GM12878 (cell line): ENCODE data around the gene NCAM2. TPM values are rescaled to one million over a fixed set of nuclear protein-coding genes. Genes with fewer than 3 reads are reported as not detected.

ENCODE experiments used
- ATAC-seq: fragments of 200-7000 bp; cut with Tn5 transposase; 3 replicates; pipeline ENCODE4 v1.9.1; 2020; ENCODE audit warnings: mild to moderate bottlenecking, moderate library complexity
- BruUV-seq: library from RNA; stranded (reverse); fragments of 400-500 nt; replicated peaks from 2 replicates; lab custom pipeline; 2021; lab: Mats Ljungman, UMichigan
- CTCF ChIA-PET: fragments of 300-600 bp; sonication (Branson Sonifier 250); formaldehyde crosslinking; extraction: SDS; loops from one replicate; lab custom pipeline; 2021; ENCODE audit warnings: inconsistent platforms; lab: Yijun Ruan, JAX
- POLR2A ChIA-PET: fragments of 350-600 bp; formaldehyde crosslinking; extraction: SDS; loops from one replicate; lab custom pipeline; 2021; ENCODE audit warnings: inconsistent platforms; lab: Charles Lee
- RAD21 ChIA-PET: fragments of 300-600 bp; sonication (Branson Sonifier 250); formaldehyde crosslinking; loops from one replicate; lab custom pipeline; 2023; ENCODE audit warnings: antibody characterized with exemption; ENCODE audit not compliant: unreplicated experiment; lab: Charles Lee
- SMC1A ChIA-PET: fragments of 300-600 bp; sonication (Branson Sonifier 250); formaldehyde crosslinking; loops from one replicate; lab custom pipeline; 2023; ENCODE audit not compliant: unreplicated experiment, uncharacterized antibody; lab: Charles Lee
- DNase-seq: peaks from one replicate; pipeline ENCODE4 v3.0.0-alpha.2; 2011; ENCODE audit warnings: low read depth, low spot score
- FAIRE-seq: peaks from 3 replicates; lab custom pipeline; 2011; peaks lifted over from hg19 to GRCh38; lab: Jason Lieb, UNC
- H2AFZ ChIP-seq: 2 replicates; pipeline ENCODE4 v1.6.0; 2011; ENCODE audit warnings: low read depth, low read length, control low read depth; ENCODE audit not compliant: control insufficient read depth
- H3K27ac ChIP-seq: 2 replicates; pipeline ENCODE4 v1.5.1; 2011; ENCODE audit warnings: control low read depth; ENCODE audit not compliant: control insufficient read depth, insufficient read depth
- H3K27me3 ChIP-seq, 2 experiments: replicated peaks in 1 of 2; 2 replicates each; pipeline versions ENCODE4 v1.6.0 to v1.6.1; 2011; ENCODE audit warnings: low read length in 1 of 2; ENCODE audit not compliant: control insufficient read depth in 2 of 2, insufficient read depth in 2 of 2
- H3K36me3 ChIP-seq, 2 experiments: 2 replicates each; pipeline ENCODE4 v1.5.1; 2011; ENCODE audit warnings: low read length in 1 of 2; ENCODE audit not compliant: control insufficient read depth in 2 of 2, insufficient read depth in 2 of 2
- H3K4me1 ChIP-seq: 2 replicates; pipeline ENCODE4 v1.6.1; 2011; ENCODE audit warnings: mild to moderate bottlenecking, low read length, moderate library complexity, mixed read lengths; ENCODE audit not compliant: control insufficient read depth, insufficient read depth
- H3K4me2 ChIP-seq: 2 replicates; pipeline ENCODE4 v1.6.0; 2011; ENCODE audit warnings: control low read depth; ENCODE audit not compliant: control insufficient read depth, insufficient read depth
- H3K4me3 ChIP-seq: fragments of 200-600 bp; sonication (generic); 2 replicates; pipeline ENCODE4 v1.5.1; 2016
- H3K79me2 ChIP-seq: 2 replicates; pipeline ENCODE4 v1.6.0; 2011; ENCODE audit warnings: low read length; ENCODE audit not compliant: control insufficient read depth, insufficient read depth
- H3K9ac ChIP-seq: 2 replicates; pipeline ENCODE4 v1.8.0; 2011; ENCODE audit warnings: low read length, control low read depth, mixed read lengths; ENCODE audit not compliant: control insufficient read depth, insufficient read depth
- H3K9me3 ChIP-seq: replicated peaks from 3 replicates; pipeline ENCODE4 v1.5.1; 2011; ENCODE audit warnings: mild to moderate bottlenecking, low read length; ENCODE audit not compliant: control insufficient read depth, insufficient read depth
- H4K20me1 ChIP-seq: 2 replicates; pipeline ENCODE4 v1.6.0; 2011; ENCODE audit not compliant: control insufficient read depth, insufficient read depth
- ATF2 ChIP-seq: IDR thresholded peaks from 2 replicates; pipeline ENCODE4 v1.6.1; 2012; ENCODE audit warnings: low read length, inconsistent platforms
- BCLAF1 ChIP-seq: fragments of 450-650 bp; IDR thresholded peaks from 2 replicates; pipeline ENCODE4 v1.6.1; 2017; ENCODE audit warnings: antibody characterized with exemption, mild to moderate bottlenecking, moderate library complexity
- CHD2 ChIP-seq: IDR thresholded peaks from 2 replicates; pipeline ENCODE4 v1.6.1; 2011; ENCODE audit warnings: low read depth, low read length, improper control_type of control experiment, borderline replicate concordance
- CHD4 ChIP-seq: fragments of 200-600 bp; sonication (generic); IDR thresholded peaks from 2 replicates; pipeline ENCODE4 v1.6.1; 2016; ENCODE audit warnings: mild to moderate bottlenecking
- ESRRA ChIP-seq: IDR thresholded peaks from 2 replicates; pipeline ENCODE4 v1.6.1; 2012; ENCODE audit warnings: mild to moderate bottlenecking, low read length, improper control_type of control experiment
- GATAD2B ChIP-seq: fragments of 450-650 bp; conservative IDR thresholded peaks from 2 replicates; pipeline ENCODE4 v1.6.1; 2017; ENCODE audit warnings: low read depth, mild to moderate bottlenecking, moderate library complexity
- IRF4 ChIP-seq: IDR thresholded peaks from 2 replicates; pipeline ENCODE4 v1.6.1; 2011; ENCODE audit warnings: low read depth, low read length
- KAT2A ChIP-seq: conservative IDR thresholded peaks from 2 replicates; pipeline ENCODE4 v1.6.1; 2011; ENCODE audit warnings: low read depth, low read length; ENCODE audit not compliant: control insufficient read depth
- MTA2 ChIP-seq: fragments of 450-650 bp; IDR thresholded peaks from 2 replicates; pipeline ENCODE4 v1.6.1; 2016; ENCODE audit warnings: low read depth, mild to moderate bottlenecking, moderate library complexity
- NFXL1 ChIP-seq: fragments of 450-650 bp; IDR thresholded peaks from 2 replicates; pipeline ENCODE4 v1.6.1; 2017; ENCODE audit warnings: antibody characterized with exemption, mild to moderate bottlenecking, borderline replicate concordance
- NFYB ChIP-seq: IDR thresholded peaks from 2 replicates; pipeline ENCODE4 v1.6.1; 2011; ENCODE audit warnings: low read depth, mild to moderate bottlenecking, low read length, improper control_type of control experiment, moderate library complexity; ENCODE audit not compliant: insufficient read depth
- PBX3 ChIP-seq: IDR thresholded peaks from 2 replicates; pipeline ENCODE4 v1.6.1; 2011; ENCODE audit warnings: mild to moderate bottlenecking, low read depth, low read length, moderate library complexity; ENCODE audit not compliant: insufficient replicate concordance
- PML ChIP-seq: IDR thresholded peaks from 2 replicates; pipeline ENCODE4 v1.6.1; 2012; ENCODE audit warnings: low read length, inconsistent platforms
- SMAD1 ChIP-seq: fragments of 450-650 bp; IDR thresholded peaks from 2 replicates; pipeline ENCODE4 v1.6.1; 2018; ENCODE audit warnings: mild to moderate bottlenecking, low read depth; ENCODE audit not compliant: partially characterized antibody
- SMARCA5 ChIP-seq: fragments of 450-650 bp; IDR thresholded peaks from 2 replicates; pipeline ENCODE4 v1.6.1; 2017; ENCODE audit warnings: mild to moderate bottlenecking
- WRNIP1 ChIP-seq: IDR thresholded peaks from 2 replicates; pipeline ENCODE4 v1.6.1; 2011; ENCODE audit warnings: low read depth, low read length, improper control_type of control experiment, borderline replicate concordance
- ZBTB4 ChIP-seq: fragments of 450-650 bp; formaldehyde crosslinking; IDR thresholded peaks from 2 replicates; pipeline ENCODE4 v1.4.0; 2022; ENCODE audit warnings: mild to moderate bottlenecking, moderate library complexity
- WGBS: methylation state at CpG from one replicate; pipeline ENCODE4 v1.1.6; 2016; ENCODE audit warnings: low lambda C conversion rate; ENCODE audit not compliant: insufficient replicate concordance, insufficient coverage; ENCODE audit errors: missing lambda C conversion rate; 5-methylcytosine and 5-hydroxymethylcytosine counted together
- in situ Hi-C: fragments of 300-500 bp; cut with MboI; formaldehyde crosslinking; loops from 9 replicates; pipeline ENCODE4 v1.14.3; 2018; ENCODE audit warnings: mixed read lengths
- intact Hi-C: fragments of 100-400 bp; cut with micrococcal nuclease; formaldehyde crosslinking; loops from one replicate; pipeline ENCODE4 v1.14.2; 2022; ENCODE audit not compliant: unreplicated experiment
- polyA plus RNA-seq, 11 experiments: library from polyadenylated mRNA; depleted of rRNA in 4 of 11; unstranded in 6 of 11; stranded (reverse) in 5 of 11; fragments of >200 nt; fragmentation: Nextera tagmentation in 4 of 11; fragmentation: Illumina TruSeq in 1 of 11; extraction: Ambion mirVana in 4 of 11; extraction: Trizol in 1 of 11; gene quantifications; 1 replicate in 1 of 11; 2 replicates in 10 of 11; pipeline versions ENCODE4 v1.2.1 to v1.2.3, GENCODE V29; 2011 to 2016; ENCODE audit warnings: inconsistent platforms in 2 of 11, missing spikeins in 2 of 11, low read depth in 1 of 11
- total RNA-seq, 4 experiments: library from RNA; depleted of rRNA in 3 of 4; stranded (reverse); fragments of >200 nt in 3 of 4; fragmentation: Illumina TruSeq in 1 of 4; extraction: Trizol in 1 of 4; gene quantifications; 2 replicates each; pipeline versions ENCODE4 v1.2.1 to v1.2.3, GENCODE V29; 2013 to 2021

The NCAM2 gene
- total and polyA plus RNA-seq, 10 of the 15 experiments (the other 5 are each of a cell fraction or from before 2014, with no cell fraction given) = 0.23 to 0.27 TPM; not detected in 8

- 7% methylated on average over 4 of the region's 4 CpGs for WGBS
- ATAC-seq (no peak), DNase-seq (no peak)
- Histone ChIP-seq H3K4me3 (no peak overlapping the region), H3K9me3 (no peaks in the 10 kb centered on the region), H3K4me2 (no peak overlapping the region)
- CTCF ChIA-PET = no interaction called here
- intact Hi-C loops = no loop called here
- no TSS peak for BruUV-seq
- TF ChIP-seq NFYB (no peak), PBX3 (no peak), KAT2A (no peak), CHD4 (no peak), NFXL1 (no peak), SMARCA5 (no peak), ATF2 (no peak), ZBTB4 (CRISPR knock-in tag) (no peak), CHD2 (no peak), GATAD2B (no peak), PML (no peak), MTA2 (no peak), SMAD1 (no peak), BCLAF1 (no peak), IRF4 (no peak), WRNIP1 (no peak), ESRRA (no peak)
- TF ChIP-seq, all 136 proteins: peak for 0
- in situ Hi-C loops = no loop called here
- H2AFZ ChIP-seq = no peak overlapping the region
- POLR2A ChIA-PET = no interaction called here
- FAIRE-seq = no peak
- H3K27ac ChIP-seq = no peak overlapping the region
- H3K9ac ChIP-seq = no peak overlapping the region
- H3K4me1 ChIP-seq = no peaks in the 10 kb centered on the region
- H3K36me3 ChIP-seq = no peaks in the 10 kb centered on the region
- RAD21 ChIA-PET = no interaction called here
- no peaks in the 10 kb centered on the region for H3K27me3 ChIP-seq
- H3K79me2 ChIP-seq = no peaks in the 10 kb centered on the region
- H4K20me1 ChIP-seq = no peaks in the 10 kb centered on the region
- SMC1A ChIA-PET = no interaction called here
These were observed 158.7 kb downstream of the NCAM2 start for GRCh38 chr21:21156957-21157356.
